Parathyroid adenoma (tissue), 2 donors: ENCODE data around the gene ZNF688.
"Not testable (repeated sequence)": the region's sequence is repeated elsewhere in the genome, so short reads cannot be mapped to it uniquely, and the experiment has no call there.

Experiments used
- H2AFZ ChIP-seq: fragments of 300-600 bp; sonication (generic); one replicate; pipeline ENCODE4 v1.7.0; 2017; ENCODE audit warnings: antibody characterized with exemption, mild to moderate bottlenecking
- H3K27ac ChIP-seq: fragments of 300-600 bp; sonication (generic); one replicate; pipeline ENCODE4 v1.7.0; 2017
- H3K27me3 ChIP-seq: fragments of 300-600 bp; sonication (generic); one replicate; pipeline ENCODE4 v1.7.0; 2017; ENCODE audit warnings: low read length; ENCODE audit not compliant: control insufficient read depth, insufficient read depth
- H3K36me3 ChIP-seq: fragments of 300-600 bp; sonication (generic); one replicate; pipeline ENCODE4 v1.7.0; 2017; ENCODE audit warnings: low read length; ENCODE audit not compliant: control insufficient read depth, insufficient read depth
- H3K4me1 ChIP-seq: fragments of 300-600 bp; sonication (generic); one replicate; pipeline ENCODE4 v1.7.0; 2017; ENCODE audit warnings: control low read depth
- H3K4me2 ChIP-seq: fragments of 300-600 bp; sonication (generic); one replicate; pipeline ENCODE4 v1.7.0; 2017; ENCODE audit warnings: low read length
- H3K4me3 ChIP-seq: fragments of 300-600 bp; sonication (generic); one replicate; pipeline ENCODE4 v1.7.0; 2017; ENCODE audit warnings: low read depth, low read length
- H3K79me2 ChIP-seq: fragments of 300-600 bp; sonication (generic); one replicate; pipeline ENCODE4 v1.7.0; 2017; ENCODE audit warnings: control low read depth
- H3K9ac ChIP-seq: fragments of 300-600 bp; sonication (generic); one replicate; pipeline ENCODE4 v1.7.0; 2017; ENCODE audit warnings: mild to moderate bottlenecking
- H3K9me3 ChIP-seq: fragments of 300-600 bp; sonication (generic); one replicate; pipeline ENCODE4 v1.7.0; 2017; ENCODE audit warnings: low read length; ENCODE audit not compliant: control insufficient read depth
- CTCF ChIP-seq: fragments of 300-600 bp; sonication (generic); IDR thresholded peaks from one replicate; pipeline ENCODE4 v1.7.0; 2017; ENCODE audit warnings: antibody characterized with exemption, mild to moderate bottlenecking
- donor health status: primary hyperparathyroidism.

Gene ZNF688

DNA sequence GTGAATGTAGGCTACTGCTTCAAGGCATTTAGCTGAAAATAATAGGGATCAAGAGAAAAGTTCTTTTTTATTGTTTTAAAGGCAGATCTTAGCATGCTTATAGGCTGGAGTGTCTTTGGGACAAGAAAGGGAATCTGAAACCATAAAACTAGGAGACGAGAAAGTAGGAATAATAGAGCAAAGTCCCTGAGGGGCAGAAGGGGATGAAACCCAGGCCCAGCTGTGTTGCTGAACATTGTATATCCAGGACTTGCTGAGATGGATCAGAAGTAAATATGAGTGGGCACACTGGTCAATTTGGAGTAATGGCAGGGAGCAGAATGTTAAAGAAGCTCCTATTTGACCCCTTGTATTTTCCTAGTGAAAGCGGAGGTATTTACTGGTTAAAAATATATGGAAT lies 29.4 kb upstream of the ZNF688 start:
- H3K79me2 ChIP-seq = no peaks in the 10 kb centered on the region
- TF ChIP-seq CTCF = no peak
- no peak overlapping the region for H3K4me3 ChIP-seq
- H3K27ac ChIP-seq = no peak overlapping the region
- no peak overlapping the region for H3K9ac ChIP-seq
- no peaks in the 10 kb centered on the region for H3K4me1 ChIP-seq
- no peaks in the 10 kb centered on the region for H3K36me3 ChIP-seq
- no peaks in the 10 kb centered on the region for H3K9me3 ChIP-seq
- no peaks in the 10 kb centered on the region for H3K27me3 ChIP-seq
- no peak overlapping the region for H3K4me2 ChIP-seq
- H2AFZ ChIP-seq = no peak overlapping the region

DNA sequence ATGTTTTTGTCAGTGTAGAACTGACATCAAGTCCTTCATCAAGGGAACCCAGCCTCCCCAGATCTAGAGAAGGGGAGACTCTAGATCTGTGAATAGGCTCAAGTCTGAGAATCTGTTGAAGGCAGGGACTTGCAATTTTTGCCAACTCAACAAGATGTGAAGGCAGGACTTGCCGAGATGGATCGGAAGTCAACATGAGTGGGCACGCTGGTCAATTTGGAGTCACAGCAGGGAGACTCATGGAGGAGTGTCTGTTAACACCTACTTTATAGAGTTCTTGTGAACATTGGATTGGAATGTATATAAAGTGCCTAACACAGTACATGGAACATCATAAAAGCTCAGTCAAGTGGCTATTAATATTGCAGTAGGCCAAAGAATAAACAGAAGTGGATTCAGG lies 28.7 kb upstream of the ZNF688 start:
- H2AFZ ChIP-seq = no peak overlapping the region
- H3K36me3 ChIP-seq = no peaks in the 10 kb centered on the region
- no peaks in the 10 kb centered on the region for H3K27me3 ChIP-seq
- H3K4me1 ChIP-seq = no peaks in the 10 kb centered on the region
- no peak for TF ChIP-seq CTCF
- no peak overlapping the region for H3K4me3 ChIP-seq
- no peak overlapping the region for H3K9ac ChIP-seq
- H3K79me2 ChIP-seq = no peaks in the 10 kb centered on the region
- H3K27ac ChIP-seq = no peak overlapping the region
- no peak overlapping the region for H3K4me2 ChIP-seq
- H3K9me3 ChIP-seq = no peaks in the 10 kb centered on the region

DNA sequence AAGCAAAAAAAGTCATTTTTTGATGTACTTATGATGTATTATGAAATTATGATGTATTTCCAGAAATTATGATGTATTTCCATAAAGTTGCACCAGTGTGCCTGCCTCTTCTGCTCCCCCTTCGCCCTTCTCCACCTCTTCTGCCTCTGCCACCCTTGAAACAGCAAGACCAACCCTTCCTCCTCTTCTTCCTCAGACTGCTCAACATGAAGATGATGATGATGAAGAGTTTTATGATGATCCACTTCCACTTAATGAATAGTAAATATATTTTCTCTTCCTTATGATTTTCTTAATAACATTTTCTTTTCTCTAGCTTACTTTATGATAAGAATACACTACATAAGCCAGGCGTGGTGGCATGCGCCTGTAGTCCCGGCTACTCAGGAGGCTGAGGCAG lies 21.4 kb upstream of the ZNF688 start:
- Histone ChIP-seq H3K9ac (no peak overlapping the region), H2AFZ (no peak overlapping the region), H3K36me3 (no peaks in the 10 kb centered on the region), H3K4me2 (no peak overlapping the region), H3K27me3 (no peaks in the 10 kb centered on the region), H3K4me1 (no peaks in the 10 kb centered on the region), H3K4me3 (no peak overlapping the region), H3K27ac (no peak overlapping the region), H3K79me2 (no peaks in the 10 kb centered on the region), H3K9me3 (no peaks in the 10 kb centered on the region)
- TF ChIP-seq CTCF = no peak

DNA sequence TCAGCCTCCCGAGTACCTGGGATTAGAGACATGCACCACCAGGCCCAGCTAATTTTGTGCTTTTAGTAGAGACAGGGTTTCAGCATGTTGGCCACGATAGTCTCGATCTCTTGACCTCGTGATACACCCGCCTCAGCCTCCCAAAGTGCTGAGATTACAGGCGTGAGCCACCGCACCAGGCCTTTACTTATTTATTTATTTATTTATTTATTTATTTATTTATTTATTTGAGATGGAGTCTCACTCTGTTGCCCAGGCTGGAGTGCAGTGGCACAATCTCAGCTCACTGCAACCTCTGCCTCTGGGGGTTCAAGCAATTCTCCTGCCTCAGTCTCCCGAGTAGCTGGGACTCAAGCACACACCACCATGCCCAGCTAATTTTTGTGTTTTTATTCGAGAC lies 19.4 kb upstream of the ZNF688 start:
- H3K36me3 ChIP-seq, H3K9me3 ChIP-seq, H3K4me3 ChIP-seq, H3K79me2 ChIP-seq, H3K9ac ChIP-seq, H3K4me1 ChIP-seq, H3K27ac ChIP-seq, H3K27me3 ChIP-seq, H3K4me2 ChIP-seq, H2AFZ ChIP-seq: not testable (repeated sequence)

GRCh38 chr16:30589582-30589981 lies 18.1 kb upstream of the ZNF688 start:
- not testable (repeated sequence) for H3K27ac ChIP-seq, H3K4me2 ChIP-seq, H3K9me3 ChIP-seq, H3K4me3 ChIP-seq, H3K36me3 ChIP-seq, H2AFZ ChIP-seq, H3K9ac ChIP-seq, H3K27me3 ChIP-seq, H3K4me1 ChIP-seq, H3K79me2 ChIP-seq

- TF ChIP-seq CTCF = no peak
- Histone ChIP-seq H3K9ac (no peak overlapping the region), H3K27ac (no peak overlapping the region), H3K27me3 (no peaks in the 10 kb centered on the region), H3K36me3 (no peaks in the 10 kb centered on the region), H3K4me3 (no peak overlapping the region), H3K4me1 (peaks cover 2% of the 10 kb centered on the region), H3K4me2 (no peak overlapping the region), H3K9me3 (no peaks in the 10 kb centered on the region), H2AFZ (no peak overlapping the region), H3K79me2 (no peaks in the 10 kb centered on the region)
Observed at GRCh38 chr16:30588651-30589050, 17.1 kb upstream of the ZNF688 start.
